HG02678 (cell line): ENCODE measurements around the gene ABLIM2.
A peak's percentile ranks its signal among the peaks of the same experiment; 100 is the strongest.
"Not testable (repeated sequence)": the region's sequence is repeated elsewhere in the genome, so short reads cannot be mapped to it uniquely, and the experiment has no call there.

Source experiments
- ATAC-seq: cut with Tn5 transposase; IDR thresholded peaks from one replicate; pipeline ENCODE4 v1.9.1; 2021; ENCODE audit warnings: mild to moderate bottlenecking, moderate library complexity; ENCODE audit not compliant: unreplicated experiment

The ABLIM2 gene

GRCh38 chr4:7947927-7948326 is 210.7 kb downstream of the ABLIM2 start:
- no peak for ATAC-seq

DNA sequence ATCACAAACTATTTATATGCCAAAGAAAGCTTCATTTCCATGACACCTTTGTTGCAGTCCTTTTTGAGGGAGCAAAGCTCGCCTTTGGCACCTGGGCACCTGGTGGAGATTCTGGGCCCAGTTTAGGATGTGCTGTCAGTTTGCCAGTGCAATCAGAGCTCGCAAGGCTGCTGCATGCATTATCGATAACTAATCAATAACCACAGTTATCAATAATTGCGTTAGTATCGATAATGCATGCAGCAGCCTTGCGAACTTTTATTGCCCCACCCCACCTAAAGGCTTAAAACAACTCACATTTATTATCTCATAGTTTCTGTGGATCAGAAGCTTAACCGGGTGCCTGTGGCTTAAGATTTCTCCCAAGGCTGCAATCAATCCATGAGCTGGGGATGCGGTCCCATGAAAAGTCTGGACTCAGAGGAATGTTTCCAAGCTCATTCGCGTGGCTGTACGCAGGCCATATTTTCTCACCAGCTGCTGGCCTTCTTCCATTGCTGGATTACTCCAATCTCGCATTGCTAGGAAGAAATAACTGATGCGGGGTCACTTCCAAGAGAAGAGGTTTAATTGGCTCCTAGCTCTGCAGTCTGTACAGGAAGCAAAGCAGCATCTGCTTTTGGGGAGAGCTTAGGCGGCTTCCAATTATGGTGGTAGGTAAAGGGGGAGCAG is 212.8 kb downstream of the ABLIM2 start:
- ATAC-seq, result no peak

DNA sequence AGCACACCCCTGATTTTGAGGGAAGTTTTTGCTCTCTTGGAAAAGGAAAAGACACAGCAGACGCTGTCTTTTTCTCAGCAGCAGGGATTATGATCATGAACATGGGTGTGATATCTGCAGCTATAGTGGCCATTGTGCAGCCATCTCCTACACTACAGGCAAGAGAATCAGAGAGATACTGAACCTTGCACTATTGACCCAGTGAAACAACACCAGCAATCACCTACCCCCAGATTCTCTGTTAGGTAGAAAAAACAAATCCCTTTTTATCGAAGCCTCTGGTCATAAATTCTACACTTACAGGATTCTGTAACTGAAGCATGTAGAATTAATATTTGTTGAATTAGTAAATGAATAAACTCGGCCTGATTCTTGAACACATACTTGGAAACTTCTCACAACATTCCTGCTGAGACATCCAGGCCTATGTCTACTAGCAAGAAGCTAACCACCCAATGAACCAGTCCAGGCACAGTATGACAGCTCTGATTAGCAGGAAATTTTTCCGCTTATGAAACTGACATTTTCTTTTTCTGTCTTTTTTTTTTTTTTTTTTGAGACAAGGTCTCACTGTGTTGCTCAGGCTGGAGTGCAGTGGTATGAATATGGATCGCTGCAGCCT is 213.9 kb downstream of the ABLIM2 start:
- ATAC-seq, result no peak

DNA sequence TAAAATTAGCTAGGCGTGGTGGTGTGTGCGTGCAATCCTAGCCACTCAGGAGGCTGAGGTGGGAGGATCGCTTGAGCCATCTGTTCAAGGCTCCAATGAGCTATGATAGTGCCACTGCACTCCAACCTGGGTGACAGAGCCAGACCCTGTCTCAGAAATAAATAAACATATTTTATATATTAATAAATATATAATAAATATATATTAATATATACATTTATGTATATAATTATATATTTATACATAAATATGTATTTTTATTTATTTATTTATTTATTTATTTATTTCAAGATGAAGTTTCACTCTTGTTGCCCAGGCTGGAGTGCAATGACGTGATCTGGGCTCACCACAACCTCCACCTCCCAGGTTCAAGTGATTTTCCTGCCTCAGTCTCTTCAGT is 214.9 kb downstream of the ABLIM2 start:
- ATAC-seq, result not testable (repeated sequence)

DNA sequence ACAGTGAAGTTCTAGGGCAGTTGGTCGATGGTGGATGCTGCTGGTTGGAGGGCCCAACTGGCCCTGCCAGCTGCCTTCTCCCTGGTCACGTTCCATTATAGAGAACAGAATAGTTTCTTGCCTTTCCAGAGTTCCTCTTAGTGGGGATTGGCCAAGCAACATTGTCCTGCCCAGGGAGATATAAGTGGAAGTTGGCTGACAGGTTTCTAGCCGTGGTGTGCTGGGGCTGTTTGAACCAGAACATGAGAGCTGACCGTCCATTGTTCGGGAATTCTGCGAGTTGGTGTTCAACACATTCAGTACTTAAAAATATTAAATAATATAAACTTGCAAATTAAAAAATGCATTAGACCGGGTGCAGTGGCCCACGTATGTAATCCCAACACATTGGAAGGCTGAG is 215.4 kb downstream of the ABLIM2 start:
- ATAC-seq, result no peak

DNA sequence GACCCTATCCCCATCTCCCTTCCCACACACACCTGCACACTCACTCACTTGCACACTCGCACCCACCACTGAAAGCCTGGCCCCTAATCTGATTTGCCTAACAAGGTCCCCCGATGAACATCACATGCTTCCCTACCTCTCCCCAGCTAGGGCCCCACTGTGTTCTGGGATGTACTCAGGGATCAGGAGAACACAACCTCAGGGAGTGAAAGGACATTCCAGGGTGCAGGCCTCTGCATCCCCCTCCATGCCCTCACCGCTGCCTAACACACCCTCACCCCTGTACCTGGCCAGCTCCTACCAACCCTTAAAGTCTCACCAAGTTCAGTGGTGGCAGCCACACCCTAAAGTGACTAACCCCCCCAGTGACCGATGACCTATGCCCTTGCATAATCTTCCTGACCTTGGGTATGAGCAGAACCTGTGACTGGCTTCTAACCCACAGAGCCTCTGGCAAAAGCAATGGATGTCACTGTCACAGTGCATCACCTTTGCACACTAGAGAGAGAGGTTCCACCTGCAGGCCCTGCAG is 216.6 kb downstream of the ABLIM2 start:
- ATAC-seq, result no peak

DNA sequence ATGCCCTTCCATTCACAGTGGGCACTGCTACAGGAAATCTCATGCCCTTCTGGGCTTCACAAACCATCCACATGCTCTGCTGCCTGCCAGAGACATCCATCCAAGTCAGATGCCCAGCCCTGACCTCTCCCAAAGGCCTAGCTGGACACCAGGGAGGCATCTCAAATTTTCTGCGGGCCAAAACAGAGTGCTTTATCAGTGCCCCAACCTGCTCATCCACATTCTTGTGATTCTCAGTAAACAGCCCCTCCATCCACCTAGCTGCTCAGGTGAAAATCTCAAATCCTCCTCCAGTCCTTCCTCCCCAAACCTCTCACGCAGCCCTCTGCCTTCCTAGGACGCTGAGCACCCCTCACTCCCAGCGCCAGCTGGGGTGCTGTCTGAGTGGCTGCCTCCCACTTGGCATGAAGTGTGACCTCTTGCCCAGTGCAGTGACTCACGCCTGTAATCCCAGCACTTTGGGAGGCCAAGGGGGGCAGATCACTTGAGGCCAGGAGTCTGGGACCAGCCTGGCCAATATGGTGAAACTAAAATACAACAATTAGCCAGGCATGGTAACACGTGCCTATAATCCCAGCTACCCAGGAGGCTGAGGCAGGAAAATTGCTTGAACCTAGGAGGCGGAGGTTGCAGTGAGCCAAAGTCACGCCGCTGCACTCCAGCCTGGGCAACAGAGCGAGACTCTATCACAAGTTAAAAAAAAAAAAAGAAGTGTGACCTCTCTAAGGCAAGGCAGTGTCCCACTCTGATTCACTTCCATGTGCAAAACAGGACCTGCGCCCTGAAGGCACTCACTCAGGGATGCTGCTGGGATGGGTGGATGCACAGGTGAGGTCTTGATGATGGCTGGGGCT is 217.3 kb downstream of the ABLIM2 start:
- ATAC-seq, result no peak

GRCh38 chr4:7939377-7940108 is 219.1 kb downstream of the ABLIM2 start, which contains the start of gene AFAP1:
AFAP1 (minus strand) TSS chr4:7939861; CDS start chr4:7872078, 67,783 bp downstream.
- ATAC-seq, result peak; percentile 93

- no peak for ATAC-seq
These were observed 219.8 kb downstream of the ABLIM2 start for GRCh38 chr4:7938609-7939376.

- no peak for ATAC-seq
These were observed 220.4 kb downstream of the ABLIM2 start for GRCh38 chr4:7938266-7938608.

- ATAC-seq, result no peak
These were observed 221.6 kb downstream of the ABLIM2 start for GRCh38 chr4:7937006-7937405.

GRCh38 chr4:7933651-7934510 is 224.7 kb downstream of the ABLIM2 start:
- ATAC-seq, result no peak

GRCh38 chr4:7932287-7932686 is 226.3 kb downstream of the ABLIM2 start:
- ATAC-seq, result no peak

DNA sequence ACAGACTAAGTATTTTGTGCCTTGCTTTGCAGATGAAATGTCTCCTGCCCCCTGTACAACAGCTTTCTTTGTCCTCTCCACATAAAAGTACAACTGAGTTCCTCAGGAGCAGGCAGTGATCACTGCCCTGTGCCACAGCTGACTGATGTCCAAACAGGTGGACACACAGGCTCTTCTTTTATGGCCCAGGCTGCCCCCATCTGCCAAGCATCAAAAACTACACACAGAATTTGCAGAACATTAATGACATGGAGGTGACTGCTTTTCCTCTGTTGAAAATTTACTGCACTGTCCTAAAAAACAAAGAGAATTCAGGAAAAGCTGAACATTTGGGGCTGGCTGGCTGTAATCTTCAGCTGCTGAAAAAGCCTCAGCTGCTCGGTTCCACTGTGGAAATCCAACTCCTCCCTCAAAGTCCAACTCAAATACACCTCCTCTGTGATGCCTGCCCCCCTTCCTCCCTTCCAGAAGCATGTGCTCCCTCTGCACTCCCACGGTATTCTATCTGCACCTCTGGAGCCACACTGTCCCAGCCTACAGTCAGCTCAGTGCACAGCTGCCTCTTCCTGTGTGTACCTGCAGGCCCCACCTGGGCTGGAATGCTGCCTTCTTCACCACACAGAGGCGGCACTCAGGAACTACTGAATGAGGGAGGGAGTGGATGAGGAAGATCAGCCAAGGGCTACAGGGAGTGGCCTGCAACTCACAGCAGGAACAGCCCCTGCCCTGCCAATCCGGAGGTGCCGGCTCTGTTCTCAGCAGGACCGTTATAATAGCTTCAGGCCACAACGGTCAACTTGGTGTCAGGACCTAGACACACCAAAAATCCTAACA is 229.3 kb downstream of the ABLIM2 start:
- ATAC-seq, result no peak

DNA sequence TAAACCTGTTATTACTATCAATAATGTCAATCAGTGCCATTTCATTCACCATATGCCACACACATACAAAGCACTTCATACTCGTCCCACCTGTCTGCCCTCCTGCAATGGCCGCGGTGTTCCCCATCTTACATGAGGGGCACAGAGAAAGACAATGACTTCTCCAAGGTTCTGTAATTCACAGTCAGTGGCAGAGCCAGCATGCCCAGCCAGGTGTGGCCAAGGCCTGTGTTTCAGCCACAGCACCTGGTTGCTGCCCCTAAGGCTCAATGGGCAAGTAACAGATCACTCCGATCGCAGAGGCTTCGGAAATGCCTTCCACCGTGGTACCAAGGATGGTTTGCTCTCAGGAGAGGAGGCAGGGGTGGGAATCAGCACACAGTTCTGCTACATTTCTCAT is 229.9 kb downstream of the ABLIM2 start:
- no peak for ATAC-seq

GRCh38 chr4:7926822-7927221 is 231.8 kb downstream of the ABLIM2 start:
- ATAC-seq, result no peak

GRCh38 chr4:7924570-7924969 is 234.0 kb downstream of the ABLIM2 start:
- ATAC-seq, result no peak

- ATAC-seq, result no peak
These were observed 234.4 kb downstream of the ABLIM2 start for GRCh38 chr4:7924163-7924562.
